ENCODE results near the gene VAT1. TPM values are rescaled to one million over a fixed set of nuclear protein-coding genes. Genes with fewer than 3 reads are reported as not detected.

VAT1 gene
- total and polyA plus RNA-seq, 9 donors: 121 to 421 (median 327) TPM

GRCh38 chr17:43025290-43025657 lies 3.1 kb upstream of the VAT1 start:
- no peak for DNase-seq
- Histone ChIP-seq H3K36me3 (no peaks in the 10 kb centered on the region), H3K27ac (peak overlapping the region; percentile 34 to 42), H3K4me1 (ENCODE audit: insufficient read depth) (peaks cover 3% of the 10 kb centered on the region), H3K27me3 (no peaks in the 10 kb centered on the region), H3K9me3 (no peaks in the 10 kb centered on the region), H3K4me3 (peak overlapping the region; percentile 56)
- WGBS, 3 donors: 3 to 10% (median 6%) methylated on average over 20 to 27 of the region's 27 CpGs
- intact Hi-C loops (cut with DNase I): loop anchor here in 2 of 4 donors (5.0 to 10.0 kb wide), 3 partner anchors 102 to 290 kb away; partner anchors contain the start of genes BRCA1 (in 1 of the 2) and TMEM106A (in 1 of the 2)
- TF ChIP-seq POLR2A (IDR thresholded peaks at IDR 0.05): no peak

- intact Hi-C loops (cut with DNase I): loop anchor here in 3 of 4 donors (5.0 to 10.0 kb wide), 6 partner anchors 103 to 290 kb away; partner anchors contain the start of genes BRCA1 (in 2 of the 3), NBR1 (in 2 of the 3) and TMEM106A (in 1 of the 3)
- DNase-seq: peak; percentile 89 to 95 (median 94)
- H3K27ac ChIP-seq: peak within 1 kb of the TSS; percentile 34 to 78
- WGBS, 3 donors: 1% methylated on average over 32 to 61 of the region's 61 CpGs
- no peaks in the 10 kb centered on the region for H3K27me3 ChIP-seq
- TF ChIP-seq POLR2A (IDR thresholded peaks at IDR 0.05): peak; percentile 79
- no peak for TF ChIP-seq EP300 (IDR thresholded peaks at IDR 0.05)
- peak; percentile 46 to 91 (median 86) for TF ChIP-seq CTCF (IDR thresholded peaks at IDR 0.05)
- peaks cover 8% of the 10 kb centered on the region for H3K4me1 ChIP-seq (ENCODE audit: insufficient read depth)
- peak within 1 kb of the TSS; percentile 56 for H3K4me3 ChIP-seq
- no peaks in the 10 kb centered on the region for H3K9me3 ChIP-seq
- no peaks in the 10 kb centered on the region for H3K36me3 ChIP-seq
These were observed 2.5 kb upstream of the VAT1 start, which contains the start of gene RND2 for GRCh38 chr17:43024407-43025289. Gene RND2 (plus strand): TSS chr17:43025231. CDS start chr17:43025348, 117 bp downstream.

GRCh38 chr17:43020789-43021740 lies 1.1 kb downstream of the VAT1 start:
- peak overlapping the region; percentile 90 to 92 for H3K27ac ChIP-seq
- H3K36me3 ChIP-seq: no peaks in the 10 kb centered on the region
- intact Hi-C loops (cut with DNase I): loop anchor here in 3 of 4 donors (5.0 to 10.0 kb wide), 6 partner anchors 106 to 294 kb away; partner anchors contain the start of genes NBR1 (in 2 of the 3), BRCA1 (in 1 of the 3) and TMEM106A (in 1 of the 3)
- no peaks in the 10 kb centered on the region for H3K27me3 ChIP-seq
- DNase-seq: peak; percentile 81 to 85 (median 83)
- WGBS, 3 donors: 6 to 17% (median 13%) methylated on average over 37 to 40 of the region's 40 CpGs
- peak; percentile 8 for TF ChIP-seq EP300 (IDR thresholded peaks at IDR 0.05)
- peak; percentile 44 for TF ChIP-seq POLR2A (IDR thresholded peaks at IDR 0.05)
- no peak for TF ChIP-seq CTCF (IDR thresholded peaks at IDR 0.05)
- H3K9me3 ChIP-seq: no peaks in the 10 kb centered on the region
- peaks cover 14% of the 10 kb centered on the region for H3K4me1 ChIP-seq (ENCODE audit: insufficient read depth)
- peak overlapping the region; percentile 81 for H3K4me3 ChIP-seq

GRCh38 chr17:43020030-43020621 lies 2.1 kb downstream of the VAT1 start:
- Histone ChIP-seq H3K4me1 (ENCODE audit: insufficient read depth) (peaks cover 14% of the 10 kb centered on the region), H3K4me3 (no peak overlapping the region), H3K27ac (peak overlapping the region; percentile 16 to 90), H3K9me3 (no peaks in the 10 kb centered on the region), H3K27me3 (no peaks in the 10 kb centered on the region), H3K36me3 (no peaks in the 10 kb centered on the region)
- no peak for DNase-seq
- no peak for TF ChIP-seq CTCF (IDR thresholded peaks at IDR 0.05)
- no peak for TF ChIP-seq POLR2A (IDR thresholded peaks at IDR 0.05)
- TF ChIP-seq EP300 (IDR thresholded peaks at IDR 0.05): no peak
- 25 to 37% (median 34%) methylated on average over 6 of the region's 6 CpGs for WGBS, 3 donors
- intact Hi-C loops (cut with DNase I): loop anchor here in 3 of 4 donors (5.0 to 10.0 kb wide), 6 partner anchors 107 to 295 kb away; partner anchors contain the start of genes NBR1 (in 2 of the 3), BRCA1 (in 1 of the 3) and TMEM106A (in 1 of the 3)

Data from ovary (tissue), 9 donors.